ENCODE measurements around the gene ALDOC. TPM values are rescaled to one million over a fixed set of nuclear protein-coding genes. Genes with fewer than 3 reads are reported as not detected.

Gene ALDOC
- polyA plus RNA-seq, 1 of the 3 experiments (the other 2 are of a cell fraction): 10.3 TPM

GRCh38 chr17:28599311-28600184 lies 22.9 kb upstream of the ALDOC start (continued):
- no peak for TF ChIP-seq REST (IDR thresholded peaks at IDR 0.05; ENCODE audit: low read depth, low read length)

- CTCF ChIA-PET: interaction anchor here (0.6 to 2.3 kb wide), 7 partner anchors 10 to 52 kb away, joined by 3 to 7 read pairs (median 4); partner anchors contain the start of gene BLTP2
- peak; percentile 82 for TF ChIP-seq TAF1 (IDR thresholded peaks at IDR 0.05; ENCODE audit: borderline replicate concordance, low read depth, low read length)
- TF ChIP-seq GATA2 (CRISPR knock-in tag; IDR thresholded peaks at IDR 0.05): no peak
- peak; percentile 71; the same call in 1 of the 2 replicates for TF ChIP-seq MAX (IDR thresholded peaks at IDR 0.05; ENCODE audit: low read depth)
- no peak for TF ChIP-seq USF2 (IDR thresholded peaks at IDR 0.05; ENCODE audit: borderline replicate concordance, low read depth, low read length)
- TF ChIP-seq GABPA (IDR thresholded peaks at IDR 0.05; ENCODE audit: low read depth): no peak
- TF ChIP-seq NFIC (IDR thresholded peaks at IDR 0.05; ENCODE audit: borderline replicate concordance): no peak
- TF ChIP-seq YY1 (IDR thresholded peaks at IDR 0.05; ENCODE audit: low read depth): peak; percentile 86
- TF ChIP-seq CHD2 (IDR thresholded peaks at IDR 0.05; ENCODE audit: low read length, partially characterized antibody): no peak
- peak; percentile 90 for TF ChIP-seq MXI1 (IDR thresholded peaks at IDR 0.05; ENCODE audit: low read depth, low read length)
- peak; percentile 34; the same call in 1 of the 2 replicates for TF ChIP-seq NRF1 (IDR thresholded peaks at IDR 0.05; ENCODE audit: low read depth, low read length)
- no peak for TF ChIP-seq IRF3 (IDR thresholded peaks at IDR 0.05; ENCODE audit: low read depth, low read length)
- TF ChIP-seq TEAD4 (IDR thresholded peaks at IDR 0.05; ENCODE audit: borderline replicate concordance, insufficient read depth): no peak
- no peak for TF ChIP-seq PBX3 (IDR thresholded peaks at IDR 0.05)
- no peak for TF ChIP-seq CTCF (IDR thresholded peaks at IDR 0.05)
- TF ChIP-seq USF1 (IDR thresholded peaks at IDR 0.05; ENCODE audit: borderline replicate concordance, low read depth): no peak
- TF ChIP-seq SIN3A (IDR thresholded peaks at IDR 0.05; ENCODE audit: borderline replicate concordance, low read depth, low read length): peak; percentile 73; the same call in 1 of the 2 replicates
- peak; percentile 61; the same call in 1 of the 2 replicates for TF ChIP-seq POLR2AphosphoS5 (IDR thresholded peaks at IDR 0.05; ENCODE audit: low read depth, low read length)
These were observed 22.2 kb upstream of the ALDOC start, which contains the start of gene SPAG5 for GRCh38 chr17:28598799-28599310. Gene SPAG5 (minus strand): TSS chr17:28599025. CDS start chr17:28598946, 79 bp downstream.

More at GRCh38 chr17:28598799-28599310, 22.2 kb upstream of the ALDOC start, which contains the start of gene SPAG5:
- H3K9me3 ChIP-seq: no peaks in the 10 kb centered on the region
- DNase-seq: peak; percentile 99
- H3K27me3 ChIP-seq (ENCODE audit: insufficient read depth): no peaks in the 10 kb centered on the region
- H3K4me1 ChIP-seq (ENCODE audit: control insufficient read depth in 1 of 2, insufficient read depth in 2 of 2, low read depth in 1 of 2, low read length in 1 of 2): peaks cover 6 to 9% of the 10 kb centered on the region in 2 experiments; a peak in 1 of 4 replicates
- H3K9ac ChIP-seq: peak within 1 kb of the TSS; percentile 87
- POLR2A ChIA-PET: interaction anchor here (0.6 to 0.8 kb wide), 2 partner anchors 17 to 27 kb away, joined by 3 read pairs; no protein-coding TSS in a partner anchor
- peak within 1 kb of the TSS; percentile 65 to 83 for H3K4me3 ChIP-seq (ENCODE audit: low read depth in 2 of 2, low read length in 1 of 2)
- peak within 1 kb of the TSS; percentile 93 for H2AFZ ChIP-seq (ENCODE audit: low read depth)
- H3F3A ChIP-seq (replicated peaks; ENCODE audit: insufficient read depth): peaks cover 25% of the 10 kb centered on the region
- H3K27ac ChIP-seq (ENCODE audit: low read depth in 2 of 2, low read length in 1 of 2): peak within 1 kb of the TSS; percentile 75 to 94
- peaks cover 46% of the 10 kb centered on the region for H3K79me2 ChIP-seq (ENCODE audit: insufficient read depth)
- WGBS (ENCODE audit: low lambda C conversion rate): 0% methylated on average over 5 of the region's 44 CpGs
- no peaks in the 10 kb centered on the region for H3K9me2 ChIP-seq
- H4K20me1 ChIP-seq (ENCODE audit: insufficient read depth): no peaks in the 10 kb centered on the region
- H3K36me3 ChIP-seq (replicated peaks in 1 of 2; ENCODE audit: control insufficient read depth in 1 of 2, insufficient read depth in 2 of 2, low read length in 1 of 2): peaks cover 0 to 3% of the 10 kb centered on the region in 2 experiments
- H3K4me2 ChIP-seq: peak within 1 kb of the TSS; percentile 93

All from SK-N-SH (cell line).